ENCODE results near the gene PROX2.

The PROX2 gene

GRCh38 chr14:74908861-74909341 lies 33.0 kb upstream of the PROX2 start:
- no peak for DNase-seq

GRCh38 chr14:74907744-74908143 lies 31.8 kb upstream of the PROX2 start:
- DNase-seq, result no peak

GRCh38 chr14:74906925-74907521 lies 31.1 kb upstream of the PROX2 start:
- no peak for DNase-seq

- DNase-seq, result peak; percentile 43 to 78 (median 67)
These were observed 29.7 kb upstream of the PROX2 start for GRCh38 chr14:74905595-74906142.

- no peak for DNase-seq
These were observed 28.9 kb upstream of the PROX2 start for GRCh38 chr14:74904635-74905503.

- DNase-seq, result no peak
These were observed 27.2 kb upstream of the PROX2 start for GRCh38 chr14:74902941-74903705.

GRCh38 chr14:74898694-74899093 lies 22.7 kb upstream of the PROX2 start:
- no peak for DNase-seq

GRCh38 chr14:74898083-74898482 lies 22.1 kb upstream of the PROX2 start:
- no peak for DNase-seq

GRCh38 chr14:74897642-74898041 lies 21.7 kb upstream of the PROX2 start:
- no peak for DNase-seq

GRCh38 chr14:74896400-74896799 lies 20.5 kb upstream of the PROX2 start:
- no peak for DNase-seq

GRCh38 chr14:74893614-74894091 lies 17.7 kb upstream of the PROX2 start:
- no peak for DNase-seq

- no peak for DNase-seq
These were observed 16.8 kb upstream of the PROX2 start for GRCh38 chr14:74892745-74893144.

- DNase-seq, result no peak
These were observed 15.9 kb upstream of the PROX2 start for GRCh38 chr14:74891870-74892269.

GRCh38 chr14:74890262-74890661 lies 14.3 kb upstream of the PROX2 start:
- DNase-seq, result no peak

GRCh38 chr14:74888164-74889158 lies 12.5 kb upstream of the PROX2 start:
- no peak for DNase-seq

- DNase-seq, result no peak
These were observed 10.1 kb upstream of the PROX2 start for GRCh38 chr14:74886001-74886400.

GRCh38 chr14:74882103-74882920 lies 6.4 kb upstream of the PROX2 start:
- DNase-seq, result peak; percentile 19 to 50 (median 41)

- DNase-seq, result peak; percentile 68 to 89 (median 79)
These were observed 5.6 kb upstream of the PROX2 start, which contains the start of gene DLST for GRCh38 chr14:74881431-74882102. DLST (plus strand) TSS chr14:74881916; CDS start chr14:74881954, 38 bp downstream.

- DNase-seq, result no peak
These were observed 3.7 kb upstream of the PROX2 start for GRCh38 chr14:74879427-74880182.

Data from T-helper 1 cell (primary cell).